IPS-18a (cell line): ENCODE measurements around the gene ATP5F1D.

Experiments
- H3K27ac ChIP-seq: one replicate; pipeline ENCODE4 v1.5.1; 2013; ENCODE audit warnings: low read length
- H3K27me3 ChIP-seq: one replicate; pipeline ENCODE4 v1.6.1; 2013; ENCODE audit warnings: mild to moderate bottlenecking, low read length; ENCODE audit not compliant: control insufficient read depth, insufficient read depth
- H3K36me3 ChIP-seq: one replicate; pipeline ENCODE4 v1.6.1; 2013; ENCODE audit warnings: low read depth, low read length; ENCODE audit not compliant: control insufficient read depth
- H3K4me1 ChIP-seq: one replicate; pipeline ENCODE4 v1.6.1; 2013; ENCODE audit warnings: low read depth, low read length; ENCODE audit not compliant: control insufficient read depth
- H3K4me3 ChIP-seq: one replicate; pipeline ENCODE4 v1.5.1; 2013; ENCODE audit warnings: low read length
- H3K9ac ChIP-seq: one replicate; pipeline ENCODE4 v1.6.1; 2013; ENCODE audit warnings: mild to moderate bottlenecking, low read length, moderate library complexity
- H3K9me3 ChIP-seq: one replicate; pipeline ENCODE4 v1.6.1; 2013; ENCODE audit warnings: low read depth, low read length; ENCODE audit not compliant: control insufficient read depth

The ATP5F1D gene

GRCh38 chr19:1267477-1268225 lies 26.1 kb downstream of the ATP5F1D start:
- peak overlapping the region; percentile 48 for H3K4me3 ChIP-seq

GRCh38 chr19:1268226-1269064 lies 26.9 kb downstream of the ATP5F1D start:
- no peak overlapping the region for H3K9ac ChIP-seq
- H3K36me3 ChIP-seq: peaks cover 32% of the 10 kb centered on the region
- H3K9me3 ChIP-seq: no peaks in the 10 kb centered on the region
- H3K27ac ChIP-seq: no peak overlapping the region
- peaks cover 33% of the 10 kb centered on the region for H3K4me1 ChIP-seq
- H3K4me3 ChIP-seq: peak overlapping the region; percentile 29
- H3K27me3 ChIP-seq: peaks cover 12% of the 10 kb centered on the region

More at GRCh38 chr19:1267477-1268225, 26.1 kb downstream of the ATP5F1D start:
- no peak overlapping the region for H3K27ac ChIP-seq
- H3K9ac ChIP-seq: no peak overlapping the region
- no peaks in the 10 kb centered on the region for H3K9me3 ChIP-seq
- peaks cover 12% of the 10 kb centered on the region for H3K27me3 ChIP-seq
- H3K4me1 ChIP-seq: peaks cover 38% of the 10 kb centered on the region
- peaks cover 24% of the 10 kb centered on the region for H3K36me3 ChIP-seq

GRCh38 chr19:1269065-1269477 lies 27.5 kb downstream of the ATP5F1D start, which contains the start of gene CIRBP:
CIRBP (plus strand) TSS chr19:1269332; CDS start chr19:1270934, 1,602 bp downstream.
- Histone ChIP-seq H3K4me3 (peak within 1 kb of the TSS; percentile 89), H3K27ac (peak within 1 kb of the TSS; percentile 87), H3K9ac (peak within 1 kb of the TSS; percentile 97), H3K4me1 (peaks cover 38% of the 10 kb centered on the region), H3K36me3 (peaks cover 39% of the 10 kb centered on the region), H3K9me3 (no peaks in the 10 kb centered on the region), H3K27me3 (peaks cover 12% of the 10 kb centered on the region)

- H3K4me3 ChIP-seq: peak overlapping the region; percentile 89
- peaks cover 12% of the 10 kb centered on the region for H3K27me3 ChIP-seq
- H3K9ac ChIP-seq: peak overlapping the region; percentile 97
- no peaks in the 10 kb centered on the region for H3K9me3 ChIP-seq
- peak overlapping the region; percentile 87 for H3K27ac ChIP-seq
- H3K4me1 ChIP-seq: peaks cover 35% of the 10 kb centered on the region
- H3K36me3 ChIP-seq: peaks cover 44% of the 10 kb centered on the region
Measured at GRCh38 chr19:1269478-1270212, 28.1 kb downstream of the ATP5F1D start.

GRCh38 chr19:1270213-1270853 lies 28.8 kb downstream of the ATP5F1D start:
- Histone ChIP-seq H3K9me3 (no peaks in the 10 kb centered on the region), H3K4me3 (peak overlapping the region; percentile 89), H3K9ac (peak overlapping the region; percentile 97), H3K4me1 (peaks cover 28% of the 10 kb centered on the region), H3K27ac (peak overlapping the region; percentile 87), H3K27me3 (peaks cover 12% of the 10 kb centered on the region), H3K36me3 (peaks cover 46% of the 10 kb centered on the region)

- no peaks in the 10 kb centered on the region for H3K9me3 ChIP-seq
- peak overlapping the region; percentile 89 for H3K4me3 ChIP-seq
- peaks cover 12% of the 10 kb centered on the region for H3K27me3 ChIP-seq
- peaks cover 46% of the 10 kb centered on the region for H3K36me3 ChIP-seq
- H3K27ac ChIP-seq: no peak overlapping the region
- H3K9ac ChIP-seq: peak overlapping the region; percentile 97
- H3K4me1 ChIP-seq: peaks cover 25% of the 10 kb centered on the region
Measured at GRCh38 chr19:1270854-1271527, 29.4 kb downstream of the ATP5F1D start.

GRCh38 chr19:1271528-1272422 lies 30.2 kb downstream of the ATP5F1D start:
- Histone ChIP-seq H3K9ac (no peak overlapping the region), H3K4me1 (peaks cover 24% of the 10 kb centered on the region), H3K27ac (no peak overlapping the region), H3K27me3 (peaks cover 12% of the 10 kb centered on the region), H3K36me3 (peaks cover 46% of the 10 kb centered on the region), H3K4me3 (no peak overlapping the region), H3K9me3 (no peaks in the 10 kb centered on the region)

- H3K9ac ChIP-seq: no peak overlapping the region
- no peaks in the 10 kb centered on the region for H3K9me3 ChIP-seq
- H3K27ac ChIP-seq: no peak overlapping the region
- peaks cover 5% of the 10 kb centered on the region for H3K27me3 ChIP-seq
- peaks cover 46% of the 10 kb centered on the region for H3K36me3 ChIP-seq
- peaks cover 23% of the 10 kb centered on the region for H3K4me1 ChIP-seq
- no peak overlapping the region for H3K4me3 ChIP-seq
Measured at GRCh38 chr19:1272423-1273262, 31.1 kb downstream of the ATP5F1D start.

- Histone ChIP-seq H3K4me1 (peaks cover 15% of the 10 kb centered on the region), H3K36me3 (peaks cover 46% of the 10 kb centered on the region), H3K27me3 (no peaks in the 10 kb centered on the region), H3K4me3 (no peak overlapping the region), H3K27ac (no peak overlapping the region), H3K9me3 (no peaks in the 10 kb centered on the region), H3K9ac (no peak overlapping the region)
Measured at GRCh38 chr19:1273263-1274041, 31.9 kb downstream of the ATP5F1D start.
